Endothelial cell of umbilical vein (primary cell): ENCODE data around the gene SRP68.

Experiments
- EZH2 ChIP-seq: IDR thresholded peaks from 2 replicates; pipeline ENCODE4 v1.6.1; 2012; ENCODE audit warnings: borderline replicate concordance, low read depth, mild to moderate bottlenecking, moderate library complexity, low read length, inconsistent platforms; ENCODE audit not compliant: severe bottlenecking
- FOS ChIP-seq: IDR thresholded peaks from 2 replicates; pipeline ENCODE4 v1.6.1; 2011; ENCODE audit warnings: mild to moderate bottlenecking, low read length, moderate library complexity, borderline replicate concordance; ENCODE audit not compliant: insufficient read depth
- TF ChIP-seq, protein P1 (sequence below), 2 donors: IDR thresholded peaks; 1 replicate in 1 of 2; 2 replicates in 1 of 2; pipeline ENCODE4 v1.5.1; 2011; ENCODE audit warnings: low read length in 2 of 2, mild to moderate bottlenecking in 2 of 2, moderate library complexity in 2 of 2, control low read depth in 1 of 2, inconsistent platforms in 1 of 2, low read depth in 1 of 2; ENCODE audit not compliant: insufficient read depth in 1 of 2; ENCODE audit errors: extremely low read depth in 1 of 2

- TF ChIP-seq, protein P1, sequence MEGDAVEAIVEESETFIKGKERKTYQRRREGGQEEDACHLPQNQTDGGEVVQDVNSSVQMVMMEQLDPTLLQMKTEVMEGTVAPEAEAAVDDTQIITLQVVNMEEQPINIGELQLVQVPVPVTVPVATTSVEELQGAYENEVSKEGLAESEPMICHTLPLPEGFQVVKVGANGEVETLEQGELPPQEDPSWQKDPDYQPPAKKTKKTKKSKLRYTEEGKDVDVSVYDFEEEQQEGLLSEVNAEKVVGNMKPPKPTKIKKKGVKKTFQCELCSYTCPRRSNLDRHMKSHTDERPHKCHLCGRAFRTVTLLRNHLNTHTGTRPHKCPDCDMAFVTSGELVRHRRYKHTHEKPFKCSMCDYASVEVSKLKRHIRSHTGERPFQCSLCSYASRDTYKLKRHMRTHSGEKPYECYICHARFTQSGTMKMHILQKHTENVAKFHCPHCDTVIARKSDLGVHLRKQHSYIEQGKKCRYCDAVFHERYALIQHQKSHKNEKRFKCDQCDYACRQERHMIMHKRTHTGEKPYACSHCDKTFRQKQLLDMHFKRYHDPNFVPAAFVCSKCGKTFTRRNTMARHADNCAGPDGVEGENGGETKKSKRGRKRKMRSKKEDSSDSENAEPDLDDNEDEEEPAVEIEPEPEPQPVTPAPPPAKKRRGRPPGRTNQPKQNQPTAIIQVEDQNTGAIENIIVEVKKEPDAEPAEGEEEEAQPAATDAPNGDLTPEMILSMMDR (IDR thresholded peaks at IDR 0.05; ENCODE audit: extremely low read depth in 1 of 2, insufficient read depth in 1 of 2, low read depth in 1 of 2, low read length in 2 of 2), result no peak
- no peak for TF ChIP-seq EZH2
- no peak for TF ChIP-seq FOS
Measured at GRCh38 chr17:76085731-76086366, 13.5 kb upstream of the SRP68 start.
